Measurements from ENCODE around the gene MLPH.

The MLPH gene

DNA sequence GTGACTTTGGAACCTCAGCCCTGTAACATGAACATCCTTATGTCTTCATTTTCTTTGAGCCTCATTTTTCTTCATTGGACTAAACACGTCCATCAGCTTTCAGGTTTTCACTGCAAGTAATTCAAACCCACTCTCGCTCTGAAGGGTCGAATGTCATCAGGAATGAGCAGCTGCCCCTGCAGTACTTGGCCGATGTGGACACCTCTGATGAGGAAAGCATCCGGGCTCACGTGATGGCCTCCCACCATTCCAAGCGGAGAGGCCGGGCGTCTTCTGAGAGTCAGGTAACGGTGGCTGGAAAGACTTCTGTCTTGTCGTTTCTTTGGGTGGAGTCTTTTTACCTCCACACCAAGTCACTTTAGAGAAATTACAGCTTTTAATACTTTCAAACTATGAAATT lies 40.2 kb downstream of the MLPH start:
- no peak overlapping the region for H3K27ac ChIP-seq (ENCODE audit: low read length, poor library complexity, severe bottlenecking)
- no peak overlapping the region for H2AK5ac ChIP-seq (ENCODE audit: low read length, severe bottlenecking)
- H2BK12ac ChIP-seq (ENCODE audit: low read length in 2 of 2), result no peak overlapping the region
- H3K14ac ChIP-seq (ENCODE audit: low read length in 2 of 2), result no peak overlapping the region
- H2AFZ ChIP-seq (ENCODE audit: low read depth, low read length), result no peak overlapping the region
- no peak overlapping the region for H3K4ac ChIP-seq (ENCODE audit: low read depth in 1 of 2, low read length in 2 of 2)
- H4K8ac ChIP-seq (ENCODE audit: low read length), result no peak overlapping the region
- H3K4me2 ChIP-seq (ENCODE audit: low read length, poor library complexity, severe bottlenecking), result no peak overlapping the region
- DNase-seq, result no peak
- H3K27me3 ChIP-seq (ENCODE audit: control insufficient read depth in 1 of 2, insufficient read depth in 1 of 2, low read length in 2 of 2), result no peaks in the 10 kb centered on the region
- H2BK15ac ChIP-seq (ENCODE audit: low read depth, poor library complexity, severe bottlenecking), result no peak overlapping the region
- H3K9me3 ChIP-seq (ENCODE audit: control insufficient read depth, low read length), result no peaks in the 10 kb centered on the region
- H3K36me3 ChIP-seq (ENCODE audit: control insufficient read depth in 1 of 2, insufficient read depth in 2 of 2, low read depth in 1 of 2, low read length in 2 of 2), result peaks cover 34 to 58% of the 10 kb centered on the region in 2 experiments
- no peak overlapping the region for H2BK120ac ChIP-seq (ENCODE audit: low read depth, low read length)
- no peak overlapping the region for H2BK5ac ChIP-seq (ENCODE audit: low read depth, low read length, poor library complexity, severe bottlenecking)
- no peak overlapping the region for H3K4me3 ChIP-seq (ENCODE audit: insufficient read depth in 1 of 2, low read depth in 1 of 2, low read length in 2 of 2)
- no peak overlapping the region for H4K91ac ChIP-seq (ENCODE audit: low read length)
- H3K18ac ChIP-seq (ENCODE audit: low read depth in 1 of 2, low read length in 2 of 2), result no peak overlapping the region
- no peak overlapping the region for H3K9ac ChIP-seq (ENCODE audit: low read length)
- H3K23ac ChIP-seq (ENCODE audit: low read length in 2 of 2), result no peak overlapping the region
- WGBS, result 94% methylated on average over 11 of the region's 11 CpGs
- H3K4me1 ChIP-seq (ENCODE audit: control insufficient read depth, insufficient read depth, low read depth, low read length), result no peaks in the 10 kb centered on the region
- H3K79me1 ChIP-seq (replicated peaks; ENCODE audit: low read length, poor library complexity, severe bottlenecking), result peaks cover 34% of the 10 kb centered on the region

DNA sequence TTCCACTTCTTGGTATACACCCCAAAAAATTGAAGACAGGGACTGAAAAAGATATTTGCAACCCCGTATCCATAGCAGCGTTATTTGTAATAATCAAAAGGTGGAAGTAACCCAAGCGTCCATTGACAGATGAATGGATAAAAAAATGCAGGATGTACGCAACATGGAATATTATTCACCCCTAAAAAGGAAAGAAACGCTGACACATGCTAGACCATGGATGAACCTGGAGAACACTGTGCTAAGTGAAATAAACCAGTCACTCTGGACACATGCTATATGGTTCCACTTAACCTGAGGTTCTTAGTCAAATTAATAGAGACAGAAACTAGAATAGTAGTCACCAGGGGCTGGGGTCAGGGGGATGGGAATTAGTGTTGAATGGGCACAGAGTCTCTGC lies 40.7 kb downstream of the MLPH start:
- Histone ChIP-seq H3K23ac (ENCODE audit: low read length in 2 of 2) (no peak overlapping the region), H3K27me3 (ENCODE audit: control insufficient read depth in 1 of 2, insufficient read depth in 1 of 2, low read length in 2 of 2) (no peaks in the 10 kb centered on the region), H4K91ac (ENCODE audit: low read length) (no peak overlapping the region), H2AFZ (ENCODE audit: low read depth, low read length) (no peak overlapping the region), H3K27ac (ENCODE audit: low read length, poor library complexity, severe bottlenecking) (no peak overlapping the region), H3K4me2 (ENCODE audit: low read length, poor library complexity, severe bottlenecking) (no peak overlapping the region), H3K9me3 (ENCODE audit: control insufficient read depth, low read length) (no peaks in the 10 kb centered on the region), H3K4ac (ENCODE audit: low read depth in 1 of 2, low read length in 2 of 2) (no peak overlapping the region), H4K8ac (ENCODE audit: low read length) (no peak overlapping the region), H3K79me1 (replicated peaks; ENCODE audit: low read length, poor library complexity, severe bottlenecking) (peaks cover 35% of the 10 kb centered on the region), H2BK5ac (ENCODE audit: low read depth, low read length, poor library complexity, severe bottlenecking) (no peak overlapping the region), H2BK12ac (ENCODE audit: low read length in 2 of 2) (no peak overlapping the region), H3K4me3 (ENCODE audit: insufficient read depth in 1 of 2, low read depth in 1 of 2, low read length in 2 of 2) (no peak overlapping the region), H3K18ac (ENCODE audit: low read depth in 1 of 2, low read length in 2 of 2) (no peak overlapping the region), H3K9ac (ENCODE audit: low read length) (no peak overlapping the region), H2BK120ac (ENCODE audit: low read depth, low read length) (no peak overlapping the region), H3K14ac (ENCODE audit: low read length in 2 of 2) (no peak overlapping the region), H3K4me1 (ENCODE audit: control insufficient read depth, insufficient read depth, low read depth, low read length) (no peaks in the 10 kb centered on the region), H3K36me3 (ENCODE audit: control insufficient read depth in 1 of 2, insufficient read depth in 2 of 2, low read depth in 1 of 2, low read length in 2 of 2) (peaks cover 36 to 61% of the 10 kb centered on the region in 2 experiments), H2AK5ac (ENCODE audit: low read length, severe bottlenecking) (no peak overlapping the region), H2BK15ac (ENCODE audit: low read depth, poor library complexity, severe bottlenecking) (no peak overlapping the region)
- WGBS, result 94% methylated on average over 5 of the region's 5 CpGs
- DNase-seq, result no peak

DNA sequence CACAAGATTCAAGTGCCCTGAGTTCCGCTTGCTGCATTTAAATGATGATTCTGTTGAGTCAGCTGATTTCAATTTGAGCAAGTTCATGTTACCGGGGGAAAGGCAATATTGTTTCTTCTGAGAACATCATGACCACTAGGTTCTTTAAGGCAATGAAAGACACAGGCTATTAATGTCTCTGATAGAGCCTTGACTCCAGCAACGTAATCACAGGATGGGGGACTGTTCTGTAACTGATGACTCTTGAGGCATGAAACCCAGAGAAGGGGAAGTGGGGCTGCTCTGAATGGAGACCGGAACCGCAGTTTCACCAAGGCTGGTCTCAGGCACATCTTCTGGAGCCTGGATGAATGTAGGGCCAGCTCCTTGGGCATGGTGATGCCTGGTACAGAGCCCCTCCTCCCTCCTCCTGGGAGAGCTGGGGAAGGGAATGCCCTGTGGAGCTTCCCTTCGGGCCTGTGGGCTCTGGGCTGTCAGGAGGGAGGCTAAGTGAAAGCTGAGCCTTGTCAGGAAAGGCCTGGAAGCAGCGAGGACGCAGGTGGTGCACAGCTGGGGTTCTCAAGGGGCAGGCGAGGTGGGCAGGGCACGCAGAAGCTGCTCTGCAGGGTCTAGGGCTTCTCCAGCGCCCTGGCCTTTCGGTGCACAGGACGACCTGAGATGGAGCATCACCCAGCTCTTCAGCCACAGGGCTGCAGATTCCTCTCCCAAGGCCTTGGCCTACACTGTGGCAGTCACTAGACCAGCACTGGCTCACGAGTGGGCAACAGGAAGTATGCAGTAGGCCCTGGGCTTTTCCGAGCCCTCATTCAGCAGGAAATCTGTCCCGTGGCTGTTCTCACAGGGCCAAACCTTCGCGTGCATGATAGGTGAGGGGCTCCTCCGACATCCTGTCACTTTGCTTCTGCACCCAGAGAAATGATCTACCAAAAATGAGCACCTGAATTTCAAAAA lies 42.7 kb downstream of the MLPH start:
- H3K9ac ChIP-seq (ENCODE audit: low read length), result no peak overlapping the region
- H3K36me3 ChIP-seq (ENCODE audit: control insufficient read depth in 1 of 2, insufficient read depth in 2 of 2, low read depth in 1 of 2, low read length in 2 of 2), result peaks cover 39 to 71% of the 10 kb centered on the region in 2 experiments
- peaks cover 41% of the 10 kb centered on the region for H3K79me1 ChIP-seq (replicated peaks; ENCODE audit: low read length, poor library complexity, severe bottlenecking)
- 92% methylated on average over 19 of the region's 19 CpGs for WGBS
- no peak overlapping the region for H2BK15ac ChIP-seq (ENCODE audit: low read depth, poor library complexity, severe bottlenecking)
- H3K4me1 ChIP-seq (ENCODE audit: control insufficient read depth, insufficient read depth, low read depth, low read length), result no peaks in the 10 kb centered on the region
- no peak overlapping the region for H2AK5ac ChIP-seq (ENCODE audit: low read length, severe bottlenecking)
- no peak overlapping the region for H3K27ac ChIP-seq (ENCODE audit: low read length, poor library complexity, severe bottlenecking)
- no peak overlapping the region for H2AFZ ChIP-seq (ENCODE audit: low read depth, low read length)
- H2BK120ac ChIP-seq (ENCODE audit: low read depth, low read length), result no peak overlapping the region
- no peak overlapping the region for H3K4me3 ChIP-seq (ENCODE audit: insufficient read depth in 1 of 2, low read depth in 1 of 2, low read length in 2 of 2)
- H3K18ac ChIP-seq (ENCODE audit: low read depth in 1 of 2, low read length in 2 of 2), result no peak overlapping the region
- no peak for DNase-seq
- H4K91ac ChIP-seq (ENCODE audit: low read length), result no peak overlapping the region
- no peak overlapping the region for H3K14ac ChIP-seq (ENCODE audit: low read length in 2 of 2)
- no peak overlapping the region for H4K8ac ChIP-seq (ENCODE audit: low read length)
- no peak overlapping the region for H3K4me2 ChIP-seq (ENCODE audit: low read length, poor library complexity, severe bottlenecking)
- no peaks in the 10 kb centered on the region for H3K27me3 ChIP-seq (ENCODE audit: control insufficient read depth in 1 of 2, insufficient read depth in 1 of 2, low read length in 2 of 2)
- H2BK12ac ChIP-seq (ENCODE audit: low read length in 2 of 2), result no peak overlapping the region
- no peaks in the 10 kb centered on the region for H3K9me3 ChIP-seq (ENCODE audit: control insufficient read depth, low read length)
- no peak overlapping the region for H3K4ac ChIP-seq (ENCODE audit: low read depth in 1 of 2, low read length in 2 of 2)
- H3K23ac ChIP-seq (ENCODE audit: low read length in 2 of 2), result no peak overlapping the region
- no peak overlapping the region for H2BK5ac ChIP-seq (ENCODE audit: low read depth, low read length, poor library complexity, severe bottlenecking)

DNA sequence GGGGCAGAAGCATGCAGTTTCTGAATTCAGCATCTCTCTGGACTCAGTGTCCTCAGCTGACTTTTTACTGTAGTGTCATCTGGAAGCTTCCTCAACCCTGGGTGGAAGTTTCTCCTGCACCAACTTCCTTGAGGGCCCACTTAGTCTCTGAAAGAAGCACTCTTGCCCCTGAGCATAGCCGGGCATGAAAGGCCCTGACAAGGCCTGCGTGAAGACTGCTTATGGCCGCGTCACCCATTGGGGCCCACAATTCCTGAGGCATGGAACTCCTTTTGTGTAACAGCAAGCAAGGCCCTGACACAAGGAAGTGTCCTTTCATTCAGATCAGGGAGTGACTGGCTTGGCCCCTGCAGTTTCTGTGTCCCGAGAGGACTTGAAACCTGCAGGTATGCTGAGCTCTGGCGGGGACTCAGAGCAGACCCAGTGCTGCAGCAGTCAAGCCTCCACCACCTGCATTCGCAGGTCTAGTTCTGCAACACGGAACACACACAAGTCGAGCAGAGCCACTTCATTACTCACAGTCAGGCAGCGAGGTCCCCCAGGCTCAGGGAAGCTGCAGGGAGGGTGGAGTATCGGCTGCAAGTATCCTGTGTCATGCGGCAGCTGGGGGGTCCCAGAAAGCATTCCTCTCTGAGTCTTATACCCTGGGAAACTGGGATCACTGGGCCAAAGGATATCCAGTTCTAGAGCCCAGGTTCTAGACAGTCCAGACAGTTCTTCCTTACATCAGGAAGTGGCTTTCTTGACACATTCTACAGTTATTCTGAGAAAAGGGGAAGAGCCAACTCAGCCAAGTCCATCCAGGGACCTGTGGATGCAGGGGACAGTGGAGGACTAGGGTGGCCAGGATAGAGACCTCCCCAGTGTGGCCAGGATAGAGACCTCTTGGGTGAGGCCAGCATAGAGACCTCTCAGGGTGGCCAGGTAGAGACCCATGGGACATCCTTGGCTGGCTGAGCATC lies 43.7 kb downstream of the MLPH start:
- DNase-seq, result no peak
- Histone ChIP-seq H2AK5ac (ENCODE audit: low read length, severe bottlenecking) (no peak overlapping the region), H3K79me1 (replicated peaks; ENCODE audit: low read length, poor library complexity, severe bottlenecking) (peaks cover 34% of the 10 kb centered on the region), H3K4me2 (ENCODE audit: low read length, poor library complexity, severe bottlenecking) (no peak overlapping the region), H3K4ac (ENCODE audit: low read depth in 1 of 2, low read length in 2 of 2) (no peak overlapping the region), H3K36me3 (ENCODE audit: control insufficient read depth in 1 of 2, insufficient read depth in 2 of 2, low read depth in 1 of 2, low read length in 2 of 2) (peaks cover 42 to 69% of the 10 kb centered on the region in 2 experiments), H3K14ac (ENCODE audit: low read length in 2 of 2) (no peak overlapping the region), H3K27me3 (ENCODE audit: control insufficient read depth in 1 of 2, insufficient read depth in 1 of 2, low read length in 2 of 2) (no peaks in the 10 kb centered on the region), H3K9me3 (ENCODE audit: control insufficient read depth, low read length) (no peaks in the 10 kb centered on the region), H4K8ac (ENCODE audit: low read length) (no peak overlapping the region), H3K4me3 (ENCODE audit: insufficient read depth in 1 of 2, low read depth in 1 of 2, low read length in 2 of 2) (no peak overlapping the region), H3K4me1 (ENCODE audit: control insufficient read depth, insufficient read depth, low read depth, low read length) (no peaks in the 10 kb centered on the region), H2BK5ac (ENCODE audit: low read depth, low read length, poor library complexity, severe bottlenecking) (no peak overlapping the region), H3K27ac (ENCODE audit: low read length, poor library complexity, severe bottlenecking) (no peak overlapping the region), H2BK120ac (ENCODE audit: low read depth, low read length) (no peak overlapping the region), H3K18ac (ENCODE audit: low read depth in 1 of 2, low read length in 2 of 2) (no peak overlapping the region), H3K9ac (ENCODE audit: low read length) (no peak overlapping the region), H2BK12ac (ENCODE audit: low read length in 2 of 2) (no peak overlapping the region), H3K23ac (ENCODE audit: low read length in 2 of 2) (no peak overlapping the region), H2AFZ (ENCODE audit: low read depth, low read length) (no peak overlapping the region), H4K91ac (ENCODE audit: low read length) (no peak overlapping the region), H2BK15ac (ENCODE audit: low read depth, poor library complexity, severe bottlenecking) (no peak overlapping the region)
- WGBS, result 94% methylated on average over 12 of the region's 12 CpGs
